Thyroid gland (tissue), 4 donors: ENCODE results near the gene EEA1.

Experiments
- POLR2A ChIP-seq, 2 donors: fragments of 450-650 bp; IDR thresholded peaks; one replicate each; pipeline ENCODE4 v1.6.1; 2017; ENCODE audit warnings: antibody characterized with exemption in 2 of 2, mild to moderate bottlenecking in 2 of 2, moderate library complexity in 1 of 2
- TF ChIP-seq, protein P1 (sequence below), 6 experiments: fragments of 200-600 bp in 3 of 6; fragments of 450-650 bp in 3 of 6; sonication (generic) in 3 of 6; IDR thresholded peaks; one replicate each; pipeline ENCODE4 v1.5.1; 2016 to 2019; ENCODE audit warnings: antibody characterized with exemption in 6 of 6, mild to moderate bottlenecking in 2 of 6, inconsistent platforms in 1 of 6, moderate library complexity in 1 of 6

DNA sequence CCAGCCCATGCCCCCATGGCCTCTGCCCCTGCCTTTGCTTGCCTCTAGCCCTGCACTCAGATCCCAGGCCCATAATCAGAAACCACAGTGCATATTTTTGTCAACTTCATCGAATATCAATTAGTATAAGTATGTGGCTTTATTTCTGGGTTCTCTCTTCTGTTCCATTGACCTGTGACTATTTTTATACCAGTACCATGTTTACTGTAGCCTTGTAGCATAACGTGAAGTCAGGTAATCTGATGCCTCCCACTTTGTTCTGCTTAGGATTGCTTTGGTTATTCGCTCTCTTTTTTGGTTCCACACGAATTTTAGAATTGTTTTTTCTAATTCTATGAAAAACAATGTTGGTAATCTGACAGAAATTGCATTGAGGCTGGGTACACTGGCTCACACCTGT is 14.9 kb downstream of the EEA1 start:
- TF ChIP-seq, protein P1, sequence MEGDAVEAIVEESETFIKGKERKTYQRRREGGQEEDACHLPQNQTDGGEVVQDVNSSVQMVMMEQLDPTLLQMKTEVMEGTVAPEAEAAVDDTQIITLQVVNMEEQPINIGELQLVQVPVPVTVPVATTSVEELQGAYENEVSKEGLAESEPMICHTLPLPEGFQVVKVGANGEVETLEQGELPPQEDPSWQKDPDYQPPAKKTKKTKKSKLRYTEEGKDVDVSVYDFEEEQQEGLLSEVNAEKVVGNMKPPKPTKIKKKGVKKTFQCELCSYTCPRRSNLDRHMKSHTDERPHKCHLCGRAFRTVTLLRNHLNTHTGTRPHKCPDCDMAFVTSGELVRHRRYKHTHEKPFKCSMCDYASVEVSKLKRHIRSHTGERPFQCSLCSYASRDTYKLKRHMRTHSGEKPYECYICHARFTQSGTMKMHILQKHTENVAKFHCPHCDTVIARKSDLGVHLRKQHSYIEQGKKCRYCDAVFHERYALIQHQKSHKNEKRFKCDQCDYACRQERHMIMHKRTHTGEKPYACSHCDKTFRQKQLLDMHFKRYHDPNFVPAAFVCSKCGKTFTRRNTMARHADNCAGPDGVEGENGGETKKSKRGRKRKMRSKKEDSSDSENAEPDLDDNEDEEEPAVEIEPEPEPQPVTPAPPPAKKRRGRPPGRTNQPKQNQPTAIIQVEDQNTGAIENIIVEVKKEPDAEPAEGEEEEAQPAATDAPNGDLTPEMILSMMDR (IDR thresholded peaks at IDR 0.05): no peak
- no peak for TF ChIP-seq POLR2A (IDR thresholded peaks at IDR 0.05)
